ENCODE data around the gene ATG2A.

ATG2A gene

GRCh38 chr11:64885367-64886286, 31.4 kb downstream of the ATG2A start:
- DNase-seq (ENCODE audit: low read depth), result no peak

DNA sequence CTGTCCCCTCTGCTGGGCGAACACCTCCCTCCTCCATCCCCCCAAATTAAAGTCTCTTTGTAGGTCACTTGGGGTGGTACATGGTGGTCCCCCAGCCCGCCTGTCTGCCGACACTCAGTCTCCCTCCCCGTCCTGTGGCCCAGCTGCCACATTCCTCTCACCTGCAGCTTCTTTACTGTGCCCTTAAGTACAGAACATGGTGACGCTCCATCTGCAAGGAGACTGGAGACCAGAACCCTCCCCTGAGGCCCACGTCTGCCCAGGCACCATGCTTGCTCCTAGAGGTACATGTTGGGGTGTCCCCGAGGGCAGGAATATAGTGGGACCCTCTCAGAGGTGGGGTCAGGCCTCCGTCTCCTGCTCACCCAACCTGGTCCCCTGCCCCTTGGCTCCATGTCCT, 33.0 kb downstream of the ATG2A start:
- DNase-seq (ENCODE audit: low read depth), result no peak

DNA sequence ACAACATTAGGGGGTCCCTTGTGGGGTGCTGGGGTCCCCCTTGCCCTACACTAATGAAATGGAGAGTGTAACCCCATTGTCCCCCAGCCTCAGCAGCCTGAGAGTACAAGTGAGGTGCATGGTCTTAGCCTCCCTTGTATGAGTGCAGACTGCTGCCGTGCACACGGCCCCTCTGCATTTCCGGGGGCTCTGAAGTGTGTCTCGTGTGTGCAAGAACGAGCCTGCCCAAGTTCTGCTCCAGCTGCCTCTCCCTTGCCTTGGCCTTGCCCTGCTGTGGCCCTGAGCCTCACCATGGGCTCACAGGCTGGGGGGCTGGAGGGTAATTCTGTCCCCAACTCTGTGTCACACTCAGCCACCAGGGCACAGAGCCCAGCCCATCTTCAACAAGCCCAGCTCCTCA, 33.4 kb downstream of the ATG2A start:
- DNase-seq (ENCODE audit: low read depth), result no peak

GRCh38 chr11:64882243-64882642, 34.8 kb downstream of the ATG2A start:
- DNase-seq (ENCODE audit: low read depth), result no peak

DNA sequence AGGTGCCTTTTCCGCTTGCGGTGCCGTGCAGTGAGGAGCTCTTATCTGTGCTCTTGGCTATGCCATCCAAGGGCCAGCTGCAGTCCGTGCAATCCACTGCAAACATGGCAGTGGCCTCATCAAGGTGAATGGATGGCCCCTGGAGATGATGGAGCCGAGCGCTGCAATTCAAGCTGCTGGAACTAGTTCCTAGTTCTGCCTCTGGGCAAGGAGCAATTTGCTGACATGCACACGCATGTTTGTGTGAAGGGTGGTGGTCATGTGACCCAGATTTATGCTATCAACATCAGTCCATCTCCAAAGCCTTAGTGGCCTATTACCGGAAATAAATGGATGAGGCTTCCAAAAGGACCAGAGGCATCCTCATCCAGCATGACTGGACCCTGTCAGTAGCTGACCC, 35.5 kb downstream of the ATG2A start:
- no peak for DNase-seq (ENCODE audit: low read depth)

DNA sequence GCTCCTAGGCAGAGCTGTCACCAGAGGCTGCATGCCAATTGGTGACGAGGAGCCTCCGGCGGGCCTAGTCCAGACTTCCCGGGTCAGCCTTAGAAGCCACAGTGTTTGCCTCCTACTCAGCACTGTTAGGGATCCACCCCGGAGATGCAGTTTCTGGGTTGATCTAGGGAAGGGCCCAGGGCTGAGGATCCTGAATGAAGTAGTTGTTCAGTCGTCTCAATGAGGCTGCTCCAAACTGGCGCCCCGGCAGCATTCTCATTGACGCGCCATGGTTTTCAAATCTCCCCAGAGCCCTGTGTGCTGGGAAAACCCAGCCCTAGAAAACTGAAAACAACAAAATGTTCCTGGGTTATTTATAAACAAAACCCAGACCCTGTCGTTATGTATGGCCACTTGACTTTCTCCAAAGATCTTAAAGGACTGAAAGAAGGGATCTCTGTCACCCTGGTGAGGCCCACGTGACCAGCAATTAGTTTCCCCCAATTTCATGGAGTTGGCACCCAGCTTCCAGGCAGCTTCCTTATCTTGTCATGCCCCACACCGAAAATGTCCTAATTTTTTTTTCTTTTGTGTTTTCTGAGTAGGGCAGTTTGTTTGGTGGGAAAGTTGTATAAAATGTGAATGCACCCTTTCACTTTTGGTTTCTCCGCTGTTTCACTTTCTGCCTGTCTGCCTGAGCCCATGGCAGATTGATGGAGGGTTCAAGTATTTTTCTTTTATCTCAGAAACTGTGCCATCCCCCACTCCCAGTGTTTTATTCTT, 36.6 kb downstream of the ATG2A start:
- DNase-seq (ENCODE audit: low read depth), result no peak

GRCh38 chr11:64879244-64879900, 37.6 kb downstream of the ATG2A start:
- no peak for DNase-seq (ENCODE audit: low read depth)

DNA sequence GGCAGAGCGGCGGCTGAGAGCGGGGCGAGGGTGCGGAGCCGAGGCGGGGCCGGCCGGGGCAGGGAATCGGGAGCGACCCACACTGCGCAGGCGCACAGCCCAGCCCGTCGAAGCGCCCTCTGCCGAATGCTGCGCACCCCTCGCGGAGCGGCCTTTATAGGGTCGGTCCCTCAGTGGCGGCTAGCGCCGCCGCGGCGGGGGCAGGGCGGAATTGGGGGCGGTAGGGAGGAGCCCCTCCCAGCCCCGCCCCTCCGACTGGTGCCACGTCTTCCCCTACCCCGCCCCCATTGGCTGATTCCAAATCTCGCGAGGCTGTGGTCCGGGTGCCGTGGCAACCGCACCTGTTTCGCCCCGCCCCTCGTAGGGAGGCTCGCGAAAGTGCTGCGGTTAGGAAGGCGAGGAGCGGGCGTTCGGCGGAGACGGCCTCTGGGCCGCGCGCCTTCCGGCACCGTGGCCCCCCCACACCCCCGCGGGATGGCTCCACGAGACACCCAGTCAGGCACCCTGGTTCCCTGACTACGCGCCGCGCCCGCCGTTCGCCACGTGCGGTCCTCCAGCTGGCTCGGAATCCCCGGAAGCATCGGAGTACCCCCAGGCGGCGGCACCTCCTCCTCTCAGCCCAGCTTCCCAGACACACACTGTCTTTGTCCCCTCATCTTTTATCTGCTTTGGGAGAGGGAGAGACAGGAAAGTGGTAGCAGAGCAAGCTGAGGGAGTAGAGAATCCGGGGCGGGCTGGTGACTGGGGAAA, 38.3 kb downstream of the ATG2A start, which contains the start of gene EHD1:
EHD1 (minus strand) TSS at position 128 of the 750 bp plus-strand sequence. CDS start 157 bp downstream, outside the sequence.
- peak; percentile 93 for DNase-seq (ENCODE audit: low read depth)

DNA sequence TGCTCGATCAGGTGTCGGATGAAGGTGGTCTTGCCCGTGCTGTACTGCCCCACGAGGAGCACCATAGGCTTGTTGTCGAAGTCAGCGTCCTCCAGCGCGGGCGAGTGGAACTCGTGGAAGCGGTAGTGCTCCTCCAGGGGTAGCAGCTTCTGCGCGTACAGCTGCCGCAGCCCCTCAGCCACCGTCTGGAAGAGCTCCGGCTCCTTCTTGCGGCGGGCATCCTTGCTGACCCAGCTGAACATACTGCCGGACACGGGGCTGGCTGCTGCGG, 38.9 kb downstream of the ATG2A start:
- DNase-seq (ENCODE audit: low read depth), result no peak

GRCh38 chr11:64877390-64878222, 39.4 kb downstream of the ATG2A start:
- DNase-seq (ENCODE audit: low read depth), result no peak

GRCh38 chr11:64876835-64877341, 40.1 kb downstream of the ATG2A start:
- DNase-seq (ENCODE audit: low read depth), result no peak

- DNase-seq (ENCODE audit: low read depth), result no peak
Observed at GRCh38 chr11:64876229-64876750, 40.7 kb downstream of the ATG2A start.

DNA sequence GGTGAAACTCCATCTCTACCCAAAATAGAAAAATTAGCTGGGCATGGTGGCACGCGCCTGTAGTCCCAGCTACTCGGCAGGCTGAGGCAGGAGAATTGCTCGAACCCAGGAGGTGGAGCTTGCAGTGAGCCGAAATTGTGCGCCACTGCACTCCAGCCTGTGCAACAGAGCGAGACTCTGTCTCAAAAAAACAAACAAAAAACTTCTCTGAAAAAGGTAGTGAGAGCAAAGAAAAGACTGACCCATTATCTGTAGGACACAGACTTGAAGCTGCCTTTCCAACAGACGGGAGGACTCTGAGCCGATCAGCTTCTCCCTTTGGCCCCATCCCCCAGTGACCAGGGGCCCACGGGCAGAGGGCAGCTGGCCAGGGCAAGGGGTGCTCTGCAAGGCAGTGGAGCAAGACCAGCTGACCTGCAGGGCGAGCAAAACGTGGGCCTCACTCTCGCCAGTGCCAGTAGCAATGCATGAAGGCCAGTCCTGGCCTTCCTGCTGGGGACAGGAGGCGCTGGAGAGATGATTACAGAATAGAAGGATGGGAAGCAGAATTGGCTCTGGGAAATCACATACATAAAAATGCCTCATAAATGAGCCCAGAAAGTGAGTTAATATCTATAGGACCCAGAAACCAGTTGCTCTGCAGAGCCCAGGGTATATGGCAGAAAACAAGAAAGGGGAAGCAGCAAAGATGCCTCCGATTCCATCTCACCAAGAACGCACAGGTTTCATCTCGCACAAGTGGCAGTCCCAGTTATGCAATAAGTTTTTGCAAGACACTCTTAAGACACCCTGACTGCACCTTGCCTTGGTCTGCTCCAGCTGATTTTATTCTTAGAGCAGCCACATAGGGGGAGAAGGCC, 41.4 kb downstream of the ATG2A start:
- DNase-seq (ENCODE audit: low read depth), result no peak

GRCh38 chr11:64874308-64875240, 42.4 kb downstream of the ATG2A start:
- no peak for DNase-seq (ENCODE audit: low read depth)

GRCh38 chr11:64872790-64873488, 44.1 kb downstream of the ATG2A start:
- DNase-seq (ENCODE audit: low read depth), result no peak

GRCh38 chr11:64871492-64871891, 45.5 kb downstream of the ATG2A start:
- DNase-seq (ENCODE audit: low read depth), result no peak

- DNase-seq (ENCODE audit: low read depth), result no peak
Observed at GRCh38 chr11:64870893-64871466, 46.0 kb downstream of the ATG2A start.
